Endothelial cell of umbilical vein (primary cell): Measurements from ENCODE around the gene MKNK1. TPM values are rescaled to one million over a fixed set of nuclear protein-coding genes. Genes with fewer than 3 reads are reported as not detected.

ENCODE experiments used
- BruUV-seq: library from RNA; stranded (reverse); fragments of 400-500 nt; replicated peaks from 2 replicates; lab custom pipeline; 2021; lab: Mats Ljungman, UMichigan
- CTCF ChIA-PET: fragments of 300-600, 350-600 bp; sonication (Branson Sonifier 250); formaldehyde crosslinking; loops from one replicate; lab custom pipeline; 2021; ENCODE audit warnings: antibody characterized with exemption, inconsistent platforms; lab: Charles Lee
- POLR2A ChIA-PET: fragments of 300-600, 350-600 bp; sonication (Branson Sonifier 250); formaldehyde crosslinking; loops from one replicate; lab custom pipeline; 2021; ENCODE audit warnings: antibody characterized with exemption, inconsistent platforms; lab: Charles Lee
- DNase-seq: peaks from one replicate; pipeline ENCODE4 v3.0.0-alpha.2; 2011; ENCODE audit warnings: low read depth, low spot score
- FAIRE-seq: peaks from 2 replicates; lab custom pipeline; 2011; peaks lifted over from hg19 to GRCh38; lab: Jason Lieb, UNC
- H2AFZ ChIP-seq: 2 replicates; pipeline ENCODE4 v1.6.0; 2012; ENCODE audit warnings: low read depth, low read length, control low read depth, inconsistent platforms
- H3K27ac ChIP-seq: 2 replicates; pipeline ENCODE4 v1.5.1; 2011; ENCODE audit warnings: low read depth, mild to moderate bottlenecking, control low read depth, low read length, moderate library complexity; ENCODE audit not compliant: insufficient read depth
- H3K27me3 ChIP-seq, 2 experiments: 2 replicates each; pipeline versions ENCODE4 v1.6.0 to v1.6.1; 2011; ENCODE audit warnings: low read length in 2 of 2, mixed read lengths in 1 of 2; ENCODE audit not compliant: control insufficient read depth in 2 of 2, insufficient read depth in 2 of 2
- H3K36me3 ChIP-seq, 2 experiments: 2 replicates in 1 of 2; 3 replicates in 1 of 2; pipeline ENCODE4 v1.5.1; 2011; ENCODE audit warnings: low read length in 2 of 2, mild to moderate bottlenecking in 1 of 2, moderate library complexity in 1 of 2; ENCODE audit not compliant: control insufficient read depth in 2 of 2, insufficient read depth in 2 of 2; ENCODE audit errors: extremely low read depth in 1 of 2
- H3K4me1 ChIP-seq: 3 replicates; pipeline ENCODE4 v1.5.1; 2011; ENCODE audit warnings: mild to moderate bottlenecking, low read length; ENCODE audit not compliant: control insufficient read depth, insufficient read depth; ENCODE audit errors: extremely low read depth
- H3K4me2 ChIP-seq: 2 replicates; pipeline ENCODE4 v1.6.1; 2011; ENCODE audit warnings: low read length, control low read depth, mixed read lengths; ENCODE audit not compliant: insufficient read depth
- H3K4me3 ChIP-seq, 3 experiments: fragments of 200-600 bp in 1 of 3; sonication (generic), shearing (Covaris generic) in 1 of 3; replicated peaks in 1 of 3; 2 replicates each; pipeline ENCODE4 v1.5.1; 2011 to 2016; ENCODE audit warnings: control low read depth in 3 of 3, low read length in 3 of 3, mild to moderate bottlenecking in 2 of 3, inconsistent platforms in 1 of 3, low read depth in 1 of 3, moderate library complexity in 1 of 3; ENCODE audit not compliant: insufficient read depth in 1 of 3
- H3K79me2 ChIP-seq: 2 replicates; pipeline ENCODE4 v1.6.0; 2012; ENCODE audit warnings: low read length, inconsistent platforms; ENCODE audit not compliant: control insufficient read depth, insufficient read depth
- H3K9ac ChIP-seq: replicated peaks from 2 replicates; pipeline ENCODE3; 2011; ENCODE audit warnings: low read length, control low read depth; ENCODE audit not compliant: insufficient read depth; ENCODE audit errors: extremely low read depth
- H3K9me1 ChIP-seq: replicated peaks from 3 replicates; pipeline ENCODE4 v1.6.0; 2011; ENCODE audit warnings: mild to moderate bottlenecking, low read length; ENCODE audit not compliant: control insufficient read depth, insufficient read depth; ENCODE audit errors: extremely low read depth
- H3K9me3 ChIP-seq: replicated peaks from 2 replicates; pipeline ENCODE4 v1.5.1; 2012; ENCODE audit warnings: low read length, inconsistent platforms; ENCODE audit not compliant: control insufficient read depth, insufficient read depth
- H4K20me1 ChIP-seq: replicated peaks from 2 replicates; pipeline ENCODE3; 2011; ENCODE audit warnings: mild to moderate bottlenecking, low read length; ENCODE audit not compliant: control insufficient read depth, insufficient read depth; ENCODE audit errors: extremely low read depth
- CTCF ChIP-seq, 2 donors: IDR thresholded peaks; 1 replicate in 1 of 2; 2 replicates in 1 of 2; pipeline ENCODE4 v1.5.1; 2011; ENCODE audit warnings: low read length in 2 of 2, mild to moderate bottlenecking in 2 of 2, moderate library complexity in 2 of 2, control low read depth in 1 of 2, inconsistent platforms in 1 of 2, low read depth in 1 of 2; ENCODE audit not compliant: insufficient read depth in 1 of 2; ENCODE audit errors: extremely low read depth in 1 of 2
- EZH2 ChIP-seq: IDR thresholded peaks from 2 replicates; pipeline ENCODE4 v1.6.1; 2012; ENCODE audit warnings: borderline replicate concordance, low read depth, mild to moderate bottlenecking, moderate library complexity, low read length, inconsistent platforms; ENCODE audit not compliant: severe bottlenecking
- FOS ChIP-seq: IDR thresholded peaks from 2 replicates; pipeline ENCODE4 v1.6.1; 2011; ENCODE audit warnings: mild to moderate bottlenecking, low read length, moderate library complexity, borderline replicate concordance; ENCODE audit not compliant: insufficient read depth
- GATA2 ChIP-seq: IDR thresholded peaks from 2 replicates; pipeline ENCODE4 v1.7.0; 2011; ENCODE audit warnings: low read depth, mild to moderate bottlenecking, moderate library complexity, mixed read lengths, low read length; ENCODE audit not compliant: insufficient read length, insufficient read depth
- JUN ChIP-seq: IDR thresholded peaks from 2 replicates; pipeline ENCODE4 v1.6.1; 2011; ENCODE audit warnings: borderline replicate concordance, low read depth; ENCODE audit not compliant: insufficient read length, insufficient read depth
- MAX ChIP-seq: IDR thresholded peaks from 2 replicates; pipeline ENCODE4 v1.6.1; 2011; ENCODE audit not compliant: insufficient read depth, insufficient read length
- MYC ChIP-seq: IDR thresholded peaks from one replicate; pipeline ENCODE4 v1.6.1; 2011; ENCODE audit warnings: mild to moderate bottlenecking, low read depth, low read length
- POLR2A ChIP-seq: IDR thresholded peaks from 2 replicates; pipeline ENCODE4 v1.6.1; 2012; ENCODE audit warnings: low read depth, mild to moderate bottlenecking, control low read depth, low read length
- POLR2AphosphoS5 ChIP-seq: IDR thresholded peaks from 2 replicates; pipeline ENCODE4 v1.6.1; 2012; ENCODE audit warnings: low read depth, mild to moderate bottlenecking, control low read depth, low read length, moderate library complexity; ENCODE audit not compliant: insufficient read depth
- dilution Hi-C: fragments of 300-500 bp; cut with MboI; formaldehyde crosslinking; loops from one replicate; pipeline ENCODE4 v1.15.0; 2019; ENCODE audit warnings: low sequenced_read_pairs; ENCODE audit not compliant: extremely low pct_ligation_motif_present
- intact Hi-C: fragments of 100-400 bp; cut with micrococcal nuclease; formaldehyde crosslinking; loops from one replicate; pipeline ENCODE4 v1.10.0; 2022
- polyA plus RNA-seq, 4 experiments: library from polyadenylated mRNA; depleted of rRNA in 3 of 4; stranded (reverse) in 3 of 4; unstranded in 1 of 4; fragments of >200 nt; gene quantifications; 2 replicates each; pipeline versions ENCODE4 v1.2.1 to v1.2.3, GENCODE V29; 2011 to 2012; ENCODE audit warnings: missing spikeins in 1 of 4
- total RNA-seq: library from RNA; stranded (reverse); gene quantifications from 2 replicates; pipeline ENCODE4 v1.2.3, GENCODE V29; 2021

MKNK1 gene
- total and polyA plus RNA-seq, 2 donors (not counting 3 experiments of a cell fraction or from before 2014, with no cell fraction given): 32.9 to 42.6 TPM

GRCh38 chr1:46512135-46512791, 91.8 kb downstream of the MKNK1 start:
- Histone ChIP-seq H4K20me1 (no peaks in the 10 kb centered on the region), H3K4me1 (no peaks in the 10 kb centered on the region), H2AFZ (no peak overlapping the region), H3K27ac (no peak overlapping the region), H3K9ac (no peak overlapping the region), H3K4me2 (no peak overlapping the region), H3K36me3 (no peaks in the 10 kb centered on the region), H3K79me2 (no peaks in the 10 kb centered on the region), H3K4me3 (no peak overlapping the region), H3K9me3 (no peaks in the 10 kb centered on the region), H3K27me3 (peaks cover 14 to 35% of the 10 kb centered on the region in 2 experiments), H3K9me1 (no peaks in the 10 kb centered on the region)
- no TSS peak for BruUV-seq
- CTCF ChIA-PET: no interaction called here
- POLR2A ChIA-PET: no interaction called here
- DNase-seq (no peak), FAIRE-seq (no peak)
- dilution Hi-C loops: no loop called here
- intact Hi-C loops: no loop called here
- TF ChIP-seq MAX (no peak), CTCF (IDR thresholded peaks at IDR 0.05; ENCODE audit: extremely low read depth in 1 of 2, insufficient read depth in 1 of 2, low read depth in 1 of 2, low read length in 2 of 2) (no peak), GATA2 (no peak), POLR2AphosphoS5 (no peak), MYC (no peak), POLR2A (no peak), JUN (no peak), FOS (no peak), EZH2 (no peak)
